Fibroblast of villous mesenchyme (primary cell): ENCODE data around the gene TMEM30B. TPM values are rescaled to one million over a fixed set of nuclear protein-coding genes. Genes with fewer than 3 reads are reported as not detected.

Experiments used
- DNase-seq: peaks from one replicate; pipeline ENCODE4 v3.0.0-alpha.2; 2010; ENCODE audit warnings: low read depth
- H3K4me3 ChIP-seq: 2 replicates; pipeline ENCODE4 v1.5.1; 2011; ENCODE audit warnings: low read depth, mild to moderate bottlenecking, low read length
- CTCF ChIP-seq: IDR thresholded peaks from 2 replicates; pipeline ENCODE4 v1.5.1; 2012; ENCODE audit warnings: low read depth, mild to moderate bottlenecking, low read length; ENCODE audit not compliant: insufficient read depth
- total RNA-seq: library from RNA; depleted of rRNA; stranded (reverse); fragments of >200 nt; gene quantifications from 2 replicates; pipeline ENCODE4 v1.2.3, GENCODE V29; 2012

Gene TMEM30B
- total RNA-seq, 1 donor, result not detected

DNA sequence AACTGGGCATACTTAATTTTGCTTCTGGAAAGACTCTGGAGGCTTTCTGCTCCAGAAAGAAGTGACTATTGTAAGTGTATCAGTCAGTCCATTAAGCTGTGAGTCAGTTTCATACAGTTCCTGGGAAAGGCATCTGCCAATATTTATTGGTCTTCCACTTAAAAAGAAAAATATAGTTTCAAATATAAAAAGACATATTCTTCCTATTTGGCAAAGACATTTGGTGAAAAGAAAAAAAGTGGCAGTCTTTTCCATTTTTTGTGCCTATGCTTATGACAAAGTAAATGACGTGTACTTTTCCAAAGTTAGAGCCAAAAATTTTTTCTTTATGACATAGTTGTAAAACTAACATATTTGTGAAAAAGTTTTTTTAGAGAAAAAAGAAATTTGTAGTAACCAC lies 12.3 kb downstream of the TMEM30B start:
- H3K4me3 ChIP-seq, result no peak overlapping the region
- no peak for TF ChIP-seq CTCF
- DNase-seq, result no peak

- no peak for DNase-seq
- H3K4me3 ChIP-seq, result no peak overlapping the region
- TF ChIP-seq CTCF, result no peak
These were observed 14.0 kb downstream of the TMEM30B start for GRCh38 chr14:61266891-61267740.

GRCh38 chr14:61266436-61266835 lies 14.7 kb downstream of the TMEM30B start:
- DNase-seq, result no peak
- no peak overlapping the region for H3K4me3 ChIP-seq
- TF ChIP-seq CTCF, result no peak

DNA sequence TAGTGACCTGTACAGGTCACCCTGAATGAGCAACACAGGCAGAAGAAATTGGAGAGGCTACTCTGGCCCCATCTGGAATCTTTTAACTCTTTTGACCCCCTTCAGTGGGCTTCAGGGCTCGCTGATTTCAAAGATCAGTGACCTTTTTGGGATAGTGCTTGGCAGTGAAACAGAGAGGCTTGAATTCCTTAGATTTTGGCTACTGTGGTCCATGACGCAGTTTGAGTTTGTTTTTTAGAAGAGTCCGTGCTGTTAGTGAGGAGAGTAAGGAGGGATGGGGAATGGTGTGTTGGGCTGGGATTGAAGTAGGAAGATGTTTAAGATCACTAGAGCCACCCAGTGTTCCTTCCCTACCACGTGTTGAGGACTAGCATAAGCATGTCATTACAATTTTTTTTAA lies 16.5 kb downstream of the TMEM30B start:
- DNase-seq, result no peak
- TF ChIP-seq CTCF, result no peak

GRCh38 chr14:61264010-61264571 lies 17.0 kb downstream of the TMEM30B start:
- no peak for TF ChIP-seq CTCF
- no peak overlapping the region for H3K4me3 ChIP-seq
- DNase-seq, result no peak

More for the DNA sequence above, 16.5 kb downstream of the TMEM30B start:
- no peak overlapping the region for H3K4me3 ChIP-seq

- DNase-seq, result no peak
- no peak overlapping the region for H3K4me3 ChIP-seq
- no peak for TF ChIP-seq CTCF
These were observed 19.1 kb downstream of the TMEM30B start for GRCh38 chr14:61262082-61262481.
